HCT116 (cell line): Measurements from ENCODE around the gene DIPK1A. TPM values are rescaled to one million over a fixed set of nuclear protein-coding genes. Genes with fewer than 3 reads are reported as not detected.

Experiments
- ATAC-seq: fragments of 200-7000 bp; cut with Tn5 transposase; 2 replicates; pipeline ENCODE4 v1.9.1; 2020; ENCODE audit warnings: mild to moderate bottlenecking, moderate library complexity
- BruUV-seq: library from RNA; stranded (reverse); fragments of 400-500 nt; replicated peaks from 2 replicates; lab custom pipeline; 2021; lab: Mats Ljungman, UMichigan
- CTCF ChIA-PET: fragments of 300-600 bp; sonication (Branson Sonifier 250); formaldehyde crosslinking; loops from one replicate; lab custom pipeline; 2021; ENCODE audit warnings: antibody characterized with exemption; lab: Charles Lee
- POLR2A ChIA-PET: fragments of 300-600, 350-600 bp; sonication (Branson Sonifier 250); formaldehyde crosslinking; loops from one replicate; lab custom pipeline; 2021; ENCODE audit warnings: antibody characterized with exemption; lab: Charles Lee
- RAD21 ChIA-PET, 2 experiments: fragments of 300-600 bp; sonication (Branson Sonifier 250); formaldehyde crosslinking; loops; one replicate each; lab custom pipeline; 2023; ENCODE audit warnings: low total read pairs in 2 of 2; ENCODE audit not compliant: uncharacterized antibody in 2 of 2, unreplicated experiment in 2 of 2, low non-redundant PET in 1 of 2; lab: Charles Lee
- DNase-seq: peaks from one replicate; pipeline ENCODE4 v3.0.0-alpha.2; 2010; ENCODE audit warnings: low read depth, low spot score
- H2AFZ ChIP-seq: fragments of 200-600 bp; shearing (Covaris generic), sonication (generic); 2 replicates; pipeline ENCODE4 v1.6.1; 2017; ENCODE audit warnings: low read depth, mixed run types, mixed read lengths, antibody characterized with exemption, low read length; ENCODE audit not compliant: poor library complexity, severe bottlenecking
- H3K27ac ChIP-seq: 2 replicates; pipeline ENCODE4 v1.5.1; 2012; ENCODE audit warnings: low read depth, low read length
- H3K27me3 ChIP-seq: fragments of 200-600 bp; sonication (generic); 2 replicates; pipeline ENCODE4 v1.6.1; 2016; ENCODE audit warnings: mixed run types, low read length, mixed read lengths; ENCODE audit not compliant: insufficient read depth
- H3K36me3 ChIP-seq, 2 experiments: fragments of 200-500 bp in 1 of 2; fragments of 200-600 bp in 1 of 2; sonication (Bioruptor generic) in 1 of 2; sonication (generic) in 1 of 2; 2 replicates each; pipeline versions ENCODE4 v1.5.1 to v1.6.1; 2014 to 2016; ENCODE audit warnings: low read length in 2 of 2, inconsistent platforms in 1 of 2, mixed read lengths in 1 of 2, mixed run types in 1 of 2; ENCODE audit not compliant: insufficient read depth in 2 of 2, control insufficient read depth in 1 of 2
- H3K4me1 ChIP-seq, 2 experiments: fragments of 200-600 bp in 1 of 2; sonication (generic) in 1 of 2; 2 replicates each; pipeline versions ENCODE4 v1.5.1 to v1.6.1; 2012 to 2017; ENCODE audit warnings: low read length in 2 of 2, inconsistent platforms in 1 of 2, mild to moderate bottlenecking in 1 of 2, mixed read lengths in 1 of 2, mixed run types in 1 of 2, moderate library complexity in 1 of 2; ENCODE audit not compliant: insufficient read depth in 2 of 2, control insufficient read depth in 1 of 2
- H3K4me2 ChIP-seq: fragments of 200-600 bp; sonication (generic); 2 replicates; pipeline ENCODE4 v1.6.1; 2017; ENCODE audit warnings: mixed run types, low read length, mixed read lengths
- H3K4me3 ChIP-seq, 2 experiments: fragments of 200-600 bp in 1 of 2; sonication (generic) in 1 of 2; replicated peaks in 1 of 2; 2 replicates each; pipeline ENCODE4 v1.5.1; 2011 to 2016; ENCODE audit warnings: low read length in 2 of 2, control low read depth in 1 of 2, low read depth in 1 of 2, mild to moderate bottlenecking in 1 of 2, mixed read lengths in 1 of 2, mixed run types in 1 of 2
- H3K79me2 ChIP-seq: fragments of 200-600 bp; sonication (generic); 2 replicates; pipeline ENCODE4 v1.6.1; 2017; ENCODE audit warnings: mild to moderate bottlenecking, mixed run types, low read length, moderate library complexity, mixed read lengths; ENCODE audit not compliant: insufficient read depth
- H3K9ac ChIP-seq: fragments of 200-600 bp; sonication (generic); 2 replicates; pipeline ENCODE4 v1.6.1; 2016; ENCODE audit warnings: low read length, mixed read lengths
- H3K9me2 ChIP-seq: fragments of 200-600 bp; sonication (generic), shearing (Covaris generic); 2 replicates; pipeline ENCODE4 v1.6.1; 2017; ENCODE audit warnings: mixed run types, mild to moderate bottlenecking, moderate library complexity; ENCODE audit not compliant: insufficient read depth
- H3K9me3 ChIP-seq, 2 experiments: fragments of 200-500 bp in 1 of 2; fragments of 200-600 bp in 1 of 2; sonication (Bioruptor generic) in 1 of 2; sonication (generic) in 1 of 2; 2 replicates each; pipeline ENCODE4 v1.6.1; 2014 to 2017; ENCODE audit warnings: low read length in 2 of 2, mixed read lengths in 2 of 2, inconsistent platforms in 1 of 2, low read depth in 1 of 2, mild to moderate bottlenecking in 1 of 2, mixed run types in 1 of 2, moderate library complexity in 1 of 2; ENCODE audit not compliant: control insufficient read depth in 1 of 2, insufficient read depth in 1 of 2
- H4K20me1 ChIP-seq: fragments of 200-600 bp; sonication (generic), shearing (Covaris generic); 2 replicates; pipeline ENCODE4 v1.6.1; 2017; ENCODE audit warnings: mixed run types, mild to moderate bottlenecking, moderate library complexity; ENCODE audit not compliant: insufficient read depth
- ATF3 ChIP-seq: IDR thresholded peaks from 2 replicates; pipeline ENCODE4 v1.6.1; 2012
- CEBPB ChIP-seq: IDR thresholded peaks from 2 replicates; pipeline ENCODE4 v1.6.1; 2012; ENCODE audit warnings: low read depth
- CTCF ChIP-seq, 3 experiments: fragments of 200-600 bp in 1 of 3; sonication (generic) in 1 of 3; IDR thresholded peaks in 2 of 3; conservative IDR thresholded peaks in 1 of 3; 2 replicates each; pipeline ENCODE4 v1.5.1; 2012 to 2017; ENCODE audit warnings: low read depth in 2 of 3, low read length in 2 of 3, antibody characterized with exemption in 1 of 3, borderline replicate concordance in 1 of 3, control low read depth in 1 of 3, mild to moderate bottlenecking in 1 of 3, mixed read lengths in 1 of 3, mixed run types in 1 of 3, moderate library complexity in 1 of 3; ENCODE audit not compliant: insufficient read depth in 1 of 3
- EGR1 ChIP-seq: IDR thresholded peaks from 2 replicates; pipeline ENCODE4 v1.6.1; 2012; ENCODE audit warnings: low read depth
- ELF1 ChIP-seq: IDR thresholded peaks from 2 replicates; pipeline ENCODE4 v1.6.1; 2012; ENCODE audit warnings: low read depth, borderline replicate concordance
- EZH2phosphoT487 ChIP-seq: fragments of 200-600 bp; IDR thresholded peaks from 2 replicates; pipeline ENCODE4 v1.6.1; 2018; ENCODE audit warnings: antibody characterized with exemption, borderline replicate concordance
- FOSL1 ChIP-seq: IDR thresholded peaks from 2 replicates; pipeline ENCODE4 v1.6.1; 2012; ENCODE audit warnings: low read depth
- JUND ChIP-seq: IDR thresholded peaks from 2 replicates; pipeline ENCODE4 v1.6.1; 2012
- POLR2AphosphoS5 ChIP-seq: IDR thresholded peaks from 2 replicates; pipeline ENCODE4 v1.6.1; 2011; ENCODE audit warnings: mild to moderate bottlenecking, low read depth, low read length, moderate library complexity
- RAD21 ChIP-seq: IDR thresholded peaks from 2 replicates; pipeline ENCODE4 v1.6.1; 2012; ENCODE audit warnings: low read depth, mild to moderate bottlenecking
- SIN3A ChIP-seq: IDR thresholded peaks from 2 replicates; pipeline ENCODE4 v1.6.1; 2012; ENCODE audit warnings: low read depth
- SP1 ChIP-seq: IDR thresholded peaks from 2 replicates; pipeline ENCODE4 v1.6.1; 2012; ENCODE audit warnings: low read depth
- SRF ChIP-seq: IDR thresholded peaks from 2 replicates; pipeline ENCODE4 v1.6.1; 2012; ENCODE audit warnings: low read depth
- YY1 ChIP-seq: IDR thresholded peaks from 2 replicates; pipeline ENCODE4 v1.6.1; 2011; ENCODE audit warnings: low read length, low read depth, moderate library complexity, mild to moderate bottlenecking; ENCODE audit not compliant: insufficient replicate concordance; ENCODE audit errors: extremely low read depth
- ZNF274 ChIP-seq: fragments of 200-500 bp; sonication (Bioruptor generic); IDR thresholded peaks from 2 replicates; pipeline ENCODE4 v1.6.1; 2014; ENCODE audit warnings: mild to moderate bottlenecking, low read depth, low read length, inconsistent platforms
- intact Hi-C: fragments of 100-400 bp; cut with micrococcal nuclease; formaldehyde crosslinking; loops from 2 replicates; pipeline ENCODE4 v1.10.0; 2022
- total RNA-seq: library from RNA; stranded (reverse); gene quantifications from one replicate; pipeline ENCODE4 v1.2.1, GENCODE V29; 2021; ENCODE audit not compliant: unreplicated experiment
- TF ChIP-seq, protein P1 (sequence below): IDR thresholded peaks from 2 replicates; pipeline ENCODE4 v1.6.1; 2011; ENCODE audit warnings: mild to moderate bottlenecking, low read length, moderate library complexity; ENCODE audit not compliant: insufficient replicate concordance; ENCODE audit errors: extremely low read depth
- TF ChIP-seq, protein P2 (sequence below): IDR thresholded peaks from 2 replicates; pipeline ENCODE4 v1.6.1; 2012; ENCODE audit warnings: low read depth

Gene DIPK1A
- total RNA-seq, 1 experiment from 2014 or later: 4.3 TPM

DNA sequence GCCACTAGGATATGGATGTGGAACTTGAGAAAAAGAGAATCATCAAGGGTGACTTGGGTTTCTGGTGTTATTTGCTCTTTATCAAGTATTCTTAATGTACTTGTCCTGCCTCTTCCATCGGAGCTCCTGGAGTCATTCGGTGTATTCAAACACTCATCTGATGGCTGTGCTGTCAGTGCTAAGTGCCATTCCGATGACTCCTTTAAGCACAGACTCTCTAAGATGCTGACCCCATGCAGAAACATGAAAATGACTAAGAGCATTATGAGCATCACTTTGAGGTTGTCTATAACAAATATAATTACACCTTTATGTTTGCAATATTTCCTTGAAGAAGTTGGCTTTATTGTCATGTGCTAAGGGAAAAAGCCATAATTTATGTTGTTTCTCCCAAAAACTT is 140.7 kb downstream of the DIPK1A start:
- Histone ChIP-seq H3K9ac (no peak overlapping the region), H2AFZ (no peak overlapping the region), H3K9me3 (no peaks in the 10 kb centered on the region), H3K36me3 (no peaks in the 10 kb centered on the region), H3K27me3 (no peaks in the 10 kb centered on the region), H3K4me1 (peaks cover 0 to 15% of the 10 kb centered on the region in 2 experiments; a peak in 1 of 4 replicates)
- BruUV-seq: no TSS peak
- TF ChIP-seq YY1 (no peak), EGR1 (no peak), CEBPB (no peak), JUND (no peak), CTCF (IDR thresholded peaks at IDR 0.05 in 2 of 3, conservative IDR thresholded peaks at IDR 0.05 in 1 of 3; ENCODE audit: borderline replicate concordance in 1 of 3, insufficient read depth in 1 of 3, low read depth in 2 of 3, low read length in 2 of 3) (no peak), EZH2phosphoT487 (no peak), ELF1 (no peak), ATF3 (no peak), RAD21 (no peak), POLR2AphosphoS5 (no peak), SIN3A (no peak), FOSL1 (no peak), SRF (no peak), SP1 (no peak), ZNF274 (no peak)
- TF ChIP-seq, protein P1, sequence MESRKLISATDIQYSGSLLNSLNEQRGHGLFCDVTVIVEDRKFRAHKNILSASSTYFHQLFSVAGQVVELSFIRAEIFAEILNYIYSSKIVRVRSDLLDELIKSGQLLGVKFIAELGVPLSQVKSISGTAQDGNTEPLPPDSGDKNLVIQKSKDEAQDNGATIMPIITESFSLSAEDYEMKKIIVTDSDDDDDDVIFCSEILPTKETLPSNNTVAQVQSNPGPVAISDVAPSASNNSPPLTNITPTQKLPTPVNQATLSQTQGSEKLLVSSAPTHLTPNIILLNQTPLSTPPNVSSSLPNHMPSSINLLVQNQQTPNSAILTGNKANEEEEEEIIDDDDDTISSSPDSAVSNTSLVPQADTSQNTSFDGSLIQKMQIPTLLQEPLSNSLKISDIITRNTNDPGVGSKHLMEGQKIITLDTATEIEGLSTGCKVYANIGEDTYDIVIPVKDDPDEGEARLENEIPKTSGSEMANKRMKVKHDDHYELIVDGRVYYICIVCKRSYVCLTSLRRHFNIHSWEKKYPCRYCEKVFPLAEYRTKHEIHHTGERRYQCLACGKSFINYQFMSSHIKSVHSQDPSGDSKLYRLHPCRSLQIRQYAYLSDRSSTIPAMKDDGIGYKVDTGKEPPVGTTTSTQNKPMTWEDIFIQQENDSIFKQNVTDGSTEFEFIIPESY: no peak
- TF ChIP-seq, protein P2, sequence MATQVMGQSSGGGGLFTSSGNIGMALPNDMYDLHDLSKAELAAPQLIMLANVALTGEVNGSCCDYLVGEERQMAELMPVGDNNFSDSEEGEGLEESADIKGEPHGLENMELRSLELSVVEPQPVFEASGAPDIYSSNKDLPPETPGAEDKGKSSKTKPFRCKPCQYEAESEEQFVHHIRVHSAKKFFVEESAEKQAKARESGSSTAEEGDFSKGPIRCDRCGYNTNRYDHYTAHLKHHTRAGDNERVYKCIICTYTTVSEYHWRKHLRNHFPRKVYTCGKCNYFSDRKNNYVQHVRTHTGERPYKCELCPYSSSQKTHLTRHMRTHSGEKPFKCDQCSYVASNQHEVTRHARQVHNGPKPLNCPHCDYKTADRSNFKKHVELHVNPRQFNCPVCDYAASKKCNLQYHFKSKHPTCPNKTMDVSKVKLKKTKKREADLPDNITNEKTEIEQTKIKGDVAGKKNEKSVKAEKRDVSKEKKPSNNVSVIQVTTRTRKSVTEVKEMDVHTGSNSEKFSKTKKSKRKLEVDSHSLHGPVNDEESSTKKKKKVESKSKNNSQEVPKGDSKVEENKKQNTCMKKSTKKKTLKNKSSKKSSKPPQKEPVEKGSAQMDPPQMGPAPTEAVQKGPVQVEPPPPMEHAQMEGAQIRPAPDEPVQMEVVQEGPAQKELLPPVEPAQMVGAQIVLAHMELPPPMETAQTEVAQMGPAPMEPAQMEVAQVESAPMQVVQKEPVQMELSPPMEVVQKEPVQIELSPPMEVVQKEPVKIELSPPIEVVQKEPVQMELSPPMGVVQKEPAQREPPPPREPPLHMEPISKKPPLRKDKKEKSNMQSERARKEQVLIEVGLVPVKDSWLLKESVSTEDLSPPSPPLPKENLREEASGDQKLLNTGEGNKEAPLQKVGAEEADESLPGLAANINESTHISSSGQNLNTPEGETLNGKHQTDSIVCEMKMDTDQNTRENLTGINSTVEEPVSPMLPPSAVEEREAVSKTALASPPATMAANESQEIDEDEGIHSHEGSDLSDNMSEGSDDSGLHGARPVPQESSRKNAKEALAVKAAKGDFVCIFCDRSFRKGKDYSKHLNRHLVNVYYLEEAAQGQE: no peak
- TF ChIP-seq, all 23 proteins: peak for 0
- intact Hi-C loops: no loop called here
- ATAC-seq: no peak
- RAD21 ChIA-PET: no interaction called here
- Histone ChIP-seq H3K4me3 (no peak overlapping the region), H4K20me1 (no peaks in the 10 kb centered on the region), H3K27ac (no peak overlapping the region), H3K4me2 (no peak overlapping the region), H3K79me2 (no peaks in the 10 kb centered on the region), H3K9me2 (0 out of 2 replicates have a peak, but pooled peaks cover 2% of the 10 kb centered on the region)
- CTCF ChIA-PET: interaction anchor here (1.3 to 3.2 kb wide), 2 partner anchors 11 to 16 kb away, joined by 3 to 18 read pairs; partner anchors contain the start of gene RPL5
- POLR2A ChIA-PET: interaction anchor here (3.1 kb wide), 1 partner anchor 11 kb away, joined by 11 read pairs; the partner anchor contains the start of gene RPL5
- DNase-seq: no peak
